Thoracic aorta (tissue), 2 donors: Measurements from ENCODE around the gene CRTC3. TPM values are rescaled to one million over a fixed set of nuclear protein-coding genes. Genes with fewer than 3 reads are reported as not detected.

Experiments
- ATAC-seq: fragments of 150-250 bp; one replicate; pipeline ENCODE4 v1.8.0; 2017; ENCODE audit warnings: low read depth; ENCODE audit not compliant: insufficient number of reproducible peaks, low FRiP score
- DNase-seq: peaks from one replicate; pipeline ENCODE4 v3.0.0-alpha.2; 2020; ENCODE audit warnings: low spot score
- H3K27ac ChIP-seq, 2 donors: fragments of 200-600 bp; sonication (generic); 1 replicate in 1 of 2; 2 replicates in 1 of 2; pipeline ENCODE4 v1.5.1; 2016; ENCODE audit warnings: mild to moderate bottlenecking in 2 of 2, moderate library complexity in 2 of 2
- H3K27me3 ChIP-seq: fragments of 200-600 bp; sonication (generic); replicated peaks from 2 replicates; pipeline ENCODE4 v1.6.0; 2016; ENCODE audit warnings: mild to moderate bottlenecking; ENCODE audit not compliant: insufficient read depth
- H3K36me3 ChIP-seq: fragments of 200-600 bp; sonication (generic); one replicate; pipeline ENCODE4 v1.5.1; 2016
- H3K4me1 ChIP-seq, 2 donors: fragments of 200-600 bp; sonication (generic); 1 replicate in 1 of 2; 2 replicates in 1 of 2; pipeline versions ENCODE4 v1.5.1 to v1.6.0; 2016; ENCODE audit warnings: low read depth in 2 of 2, mild to moderate bottlenecking in 1 of 2; ENCODE audit not compliant: control insufficient read depth in 1 of 2
- H3K4me3 ChIP-seq: fragments of 200-600 bp; sonication (generic); 2 replicates; pipeline ENCODE4 v1.5.1; 2016; ENCODE audit warnings: mild to moderate bottlenecking
- H3K9me3 ChIP-seq: fragments of 200-600 bp; sonication (generic); 2 replicates; pipeline ENCODE4 v1.5.1; 2016
- CTCF ChIP-seq: fragments of 200-600 bp; sonication (generic); IDR thresholded peaks from one replicate; pipeline ENCODE4 v1.5.1; 2019; ENCODE audit warnings: antibody characterized with exemption
- total RNA-seq, 2 donors: library from RNA; depleted of rRNA; stranded (reverse); fragments of >200 nt; gene quantifications; one replicate each; pipeline versions ENCODE4 v1.1.0 to v1.2.3, GENCODE V29; 2016

Gene CRTC3
- total RNA-seq, 2 donors from 2014 or later: 73.2 to 89.8 TPM

- no peak for TF ChIP-seq CTCF
- Histone ChIP-seq H3K27me3 (no peaks in the 10 kb centered on the region), H3K9me3 (no peaks in the 10 kb centered on the region), H3K36me3 (no peaks in the 10 kb centered on the region), H3K27ac (peak overlapping the region; percentile 77 to 85), H3K4me1 (peaks cover 5 to 25% of the 10 kb centered on the region in 2 donors), H3K4me3 (no peak overlapping the region)
- ATAC-seq (no peak), DNase-seq (no peak)
Measured at GRCh38 chr15:90679959-90680358, 150.2 kb downstream of the CRTC3 start.

GRCh38 chr15:90680371-90680935 is 150.7 kb downstream of the CRTC3 start:
- DNase-seq: peak; percentile 21
- Histone ChIP-seq H3K27me3 (no peaks in the 10 kb centered on the region), H3K4me1 (peaks cover 5 to 25% of the 10 kb centered on the region in 2 donors), H3K27ac (peak overlapping the region; percentile 77 to 85), H3K36me3 (no peaks in the 10 kb centered on the region), H3K9me3 (no peaks in the 10 kb centered on the region), H3K4me3 (no peak overlapping the region)
- ATAC-seq: peak; percentile 65
- TF ChIP-seq CTCF: no peak

- H3K27ac ChIP-seq: peak overlapping the region; percentile 77 to 85
- H3K27me3 ChIP-seq: no peaks in the 10 kb centered on the region
- H3K4me1 ChIP-seq: peaks cover 5 to 25% of the 10 kb centered on the region in 2 donors
- DNase-seq: no peak
- no peak for ATAC-seq
- no peaks in the 10 kb centered on the region for H3K36me3 ChIP-seq
- TF ChIP-seq CTCF: no peak
- no peak overlapping the region for H3K4me3 ChIP-seq
- no peaks in the 10 kb centered on the region for H3K9me3 ChIP-seq
Measured at GRCh38 chr15:90681056-90681455, 151.3 kb downstream of the CRTC3 start.

- H3K4me1 ChIP-seq: peaks cover 5 to 25% of the 10 kb centered on the region in 2 donors
- peak overlapping the region; percentile 77 to 85 for H3K27ac ChIP-seq
- H3K9me3 ChIP-seq: no peaks in the 10 kb centered on the region
- no peak for TF ChIP-seq CTCF
- H3K27me3 ChIP-seq: no peaks in the 10 kb centered on the region
- no peak for ATAC-seq
- H3K4me3 ChIP-seq: no peak overlapping the region
- peak; percentile 32 for DNase-seq
- no peaks in the 10 kb centered on the region for H3K36me3 ChIP-seq
Measured at GRCh38 chr15:90681480-90681879, 151.8 kb downstream of the CRTC3 start.

- no peak for TF ChIP-seq CTCF
- no peak for ATAC-seq
Measured at GRCh38 chr15:90683371-90683770, 153.6 kb downstream of the CRTC3 start.

More at GRCh38 chr15:90683371-90683770, 153.6 kb downstream of the CRTC3 start:
- Histone ChIP-seq H3K36me3 (no peaks in the 10 kb centered on the region), H3K27me3 (no peaks in the 10 kb centered on the region), H3K4me1 (peaks cover 5 to 25% of the 10 kb centered on the region in 2 donors), H3K4me3 (no peak overlapping the region), H3K9me3 (no peaks in the 10 kb centered on the region), H3K27ac (no peak overlapping the region)
- DNase-seq: no peak
